GM12878 (cell line): ENCODE results near the gene SUN5. TPM values are rescaled to one million over a fixed set of nuclear protein-coding genes. Genes with fewer than 3 reads are reported as not detected.

ENCODE experiments used
- BCLAF1 ChIP-seq: fragments of 450-650 bp; IDR thresholded peaks from 2 replicates; pipeline ENCODE4 v1.6.1; 2017; ENCODE audit warnings: antibody characterized with exemption, mild to moderate bottlenecking, moderate library complexity
- BRCA1 ChIP-seq: IDR thresholded peaks from 2 replicates; pipeline ENCODE4 v1.6.1; 2011; ENCODE audit warnings: low read depth, low read length, improper control_type of control experiment
- E2F8 ChIP-seq: fragments of 450-650 bp; IDR thresholded peaks from 2 replicates; pipeline ENCODE4 v1.6.1; 2018; ENCODE audit warnings: mild to moderate bottlenecking, low read depth, moderate library complexity; ENCODE audit not compliant: partially characterized antibody
- EED ChIP-seq: sonication (generic); IDR thresholded peaks from 2 replicates; pipeline ENCODE4 v1.6.1; 2016; ENCODE audit warnings: antibody characterized with exemption, low read depth
- SMAD5 ChIP-seq: IDR thresholded peaks from 2 replicates; pipeline ENCODE4 v1.6.1; 2016; ENCODE audit warnings: antibody characterized with exemption, low read depth
- SPI1 ChIP-seq: IDR thresholded peaks from 2 replicates; pipeline ENCODE4 v1.6.1; 2011; ENCODE audit warnings: low read depth, mild to moderate bottlenecking, low read length, moderate library complexity, borderline replicate concordance; ENCODE audit not compliant: insufficient read depth
- polyA plus RNA-seq, 11 experiments: library from polyadenylated mRNA; depleted of rRNA in 4 of 11; unstranded in 6 of 11; stranded (reverse) in 5 of 11; fragments of >200 nt; fragmentation: Nextera tagmentation in 4 of 11; fragmentation: Illumina TruSeq in 1 of 11; extraction: Ambion mirVana in 4 of 11; extraction: Trizol in 1 of 11; gene quantifications; 1 replicate in 1 of 11; 2 replicates in 10 of 11; pipeline versions ENCODE4 v1.2.1 to v1.2.3, GENCODE V29; 2011 to 2016; ENCODE audit warnings: inconsistent platforms in 2 of 11, missing spikeins in 2 of 11, low read depth in 1 of 11
- total RNA-seq, 4 experiments: library from RNA; depleted of rRNA in 3 of 4; stranded (reverse); fragments of >200 nt in 3 of 4; fragmentation: Illumina TruSeq in 1 of 4; extraction: Trizol in 1 of 4; gene quantifications; 2 replicates each; pipeline versions ENCODE4 v1.2.1 to v1.2.3, GENCODE V29; 2013 to 2021

The SUN5 gene
- total and polyA plus RNA-seq, 10 of the 15 experiments (the other 5 are each of a cell fraction or from before 2014, with no cell fraction given): not detected

GRCh38 chr20:33028875-33029274 lies 24.6 kb upstream of the SUN5 start (continued):
- no peak for TF ChIP-seq BCLAF1
- no peak for TF ChIP-seq E2F8
- no peak for TF ChIP-seq EED
- no peak for TF ChIP-seq SPI1
- TF ChIP-seq BRCA1: no peak
- no peak for TF ChIP-seq SMAD5
